Measurements from ENCODE around the gene FBL. TPM values are rescaled to one million over a fixed set of nuclear protein-coding genes. Genes with fewer than 3 reads are reported as not detected.
"Not testable (repeated sequence)": the region's sequence is repeated elsewhere in the genome, so short reads cannot be mapped to it uniquely, and the experiment has no call there.

FBL gene
- 52.9 TPM for total RNA-seq
- long read RNA-seq, transcript FBL-201 (9 exons, 1,160 nt) = major isoform, 21 of 33 reads
- long read RNA-seq, partial matches to known transcripts = 8 of 33 reads
- long read RNA-seq, other reads (novel, unspliced or antisense) = 4 of 33 reads

DNA sequence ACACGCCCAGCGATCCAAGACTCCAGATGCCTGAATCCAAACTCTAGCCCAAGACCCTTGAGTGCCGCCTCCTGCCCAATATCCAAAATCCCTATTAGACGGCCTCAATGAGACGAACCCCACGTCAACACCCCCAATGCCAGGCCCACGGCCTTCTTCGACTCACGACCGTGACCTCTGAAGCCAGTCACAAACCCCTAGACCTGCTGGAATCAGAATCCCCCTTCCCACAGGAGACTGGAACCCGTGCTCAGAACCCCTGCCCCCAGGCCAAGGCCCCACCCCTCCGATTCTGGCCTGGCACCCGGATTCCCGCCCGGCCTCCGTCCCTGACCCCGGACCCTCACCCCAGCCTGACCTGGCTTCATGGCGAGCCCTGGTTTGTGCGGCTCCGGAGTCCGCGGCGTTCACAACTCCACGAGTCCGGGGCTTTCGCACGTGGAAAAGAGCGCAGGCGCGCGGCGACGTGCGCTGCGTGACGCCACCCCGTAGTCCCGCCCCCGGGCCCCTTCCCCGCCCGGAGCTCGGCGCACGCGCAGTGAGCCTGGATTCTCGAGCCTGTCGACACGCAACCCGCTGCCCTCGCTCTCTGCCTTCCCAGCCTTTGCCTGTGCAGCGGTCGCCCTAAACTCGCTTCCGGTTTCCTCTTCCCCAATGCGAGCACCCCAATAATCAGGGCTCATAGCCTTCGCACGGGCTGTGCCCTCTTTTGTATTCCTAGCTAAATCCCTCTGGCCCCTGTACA lies at the start of gene FBL:
Gene FBL (minus strand): TSS at position 447 of the 745 bp plus-strand sequence. CDS start 79 bp downstream, at position 368.
- DNase-seq = peak; percentile 98
- ATAC-seq (ENCODE audit: poor library complexity) = peak; percentile 99
- intact Hi-C loops (cut with DNase I) = no loop called here

GRCh38 chr19:39895096-39895495 lies 48.9 kb upstream of the FBL start:
- ATAC-seq (ENCODE audit: poor library complexity); DNase-seq; intact Hi-C loops (cut with DNase I): not testable (repeated sequence)

DNA sequence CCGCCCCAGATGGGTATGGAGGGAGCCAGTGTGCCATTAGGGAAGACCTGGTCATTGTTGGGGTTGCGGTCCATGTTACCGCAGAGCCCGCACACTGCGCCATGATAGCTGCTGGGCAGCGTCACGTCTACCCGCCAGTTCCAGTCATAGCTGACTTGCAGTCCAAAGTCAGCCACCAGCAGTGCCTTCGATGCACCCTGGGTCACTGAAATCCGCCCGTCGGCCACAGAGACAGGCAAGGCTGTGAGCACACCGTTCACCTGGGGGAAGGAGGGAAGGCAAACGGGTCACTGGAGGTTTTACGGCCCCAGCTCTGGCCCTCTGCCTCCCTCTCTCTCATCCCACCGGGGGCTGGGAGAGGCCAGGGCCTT lies 48.0 kb upstream of the FBL start:
- DNase-seq; intact Hi-C loops (cut with DNase I); ATAC-seq (ENCODE audit: poor library complexity): not testable (repeated sequence)

- intact Hi-C loops (cut with DNase I); ATAC-seq (ENCODE audit: poor library complexity); DNase-seq: not testable (repeated sequence)
Observed at GRCh38 chr19:39893366-39894235, 47.4 kb upstream of the FBL start.

GRCh38 chr19:39892506-39892902 lies 46.3 kb upstream of the FBL start:
- ATAC-seq (ENCODE audit: poor library complexity); DNase-seq; intact Hi-C loops (cut with DNase I): not testable (repeated sequence)

- peak; percentile 42 for ATAC-seq (ENCODE audit: poor library complexity)
- intact Hi-C loops (cut with DNase I); DNase-seq: not testable (repeated sequence)
Observed at GRCh38 chr19:39891660-39892505, 45.7 kb upstream of the FBL start.

DNA sequence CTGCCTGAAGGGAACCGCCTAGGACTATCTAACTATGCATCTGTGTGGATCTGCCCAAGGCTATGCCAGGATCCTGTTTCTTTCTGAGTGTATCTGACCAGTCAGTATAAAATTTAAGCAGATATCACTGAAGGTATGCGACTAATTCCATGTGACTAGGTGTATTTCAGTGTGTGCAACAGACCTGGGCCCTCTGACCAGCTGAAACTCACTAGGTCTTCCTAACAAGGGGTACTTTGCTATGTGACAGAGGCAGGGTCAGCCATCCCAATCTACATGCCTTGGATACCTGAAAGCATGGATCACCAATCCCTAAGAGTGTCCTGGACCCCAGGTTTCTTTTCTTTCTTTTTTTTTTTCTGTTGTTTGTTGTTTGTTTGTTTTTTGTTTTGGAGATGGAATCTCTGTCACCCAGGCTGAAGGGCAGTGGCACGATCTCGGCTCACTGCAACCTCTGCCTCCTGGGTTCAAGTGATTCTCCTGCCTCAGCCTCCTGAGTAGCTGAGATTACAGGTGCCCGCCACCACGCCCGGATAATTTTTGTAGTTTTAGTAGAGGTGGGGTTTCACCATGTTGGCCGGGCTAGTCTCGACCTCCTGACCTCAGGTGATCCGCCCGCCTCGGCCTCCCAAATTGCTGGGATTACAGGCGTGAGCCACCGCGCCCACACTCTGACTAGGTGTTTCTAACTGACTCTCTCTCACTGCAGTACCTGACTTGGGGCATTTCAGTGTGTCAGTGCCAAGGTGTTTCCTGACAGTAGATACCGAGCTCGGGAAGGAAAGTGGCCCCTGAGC lies 44.8 kb upstream of the FBL start:
- no peak for ATAC-seq (ENCODE audit: poor library complexity)
- intact Hi-C loops (cut with DNase I) = no loop called here
- DNase-seq = no peak

DNA sequence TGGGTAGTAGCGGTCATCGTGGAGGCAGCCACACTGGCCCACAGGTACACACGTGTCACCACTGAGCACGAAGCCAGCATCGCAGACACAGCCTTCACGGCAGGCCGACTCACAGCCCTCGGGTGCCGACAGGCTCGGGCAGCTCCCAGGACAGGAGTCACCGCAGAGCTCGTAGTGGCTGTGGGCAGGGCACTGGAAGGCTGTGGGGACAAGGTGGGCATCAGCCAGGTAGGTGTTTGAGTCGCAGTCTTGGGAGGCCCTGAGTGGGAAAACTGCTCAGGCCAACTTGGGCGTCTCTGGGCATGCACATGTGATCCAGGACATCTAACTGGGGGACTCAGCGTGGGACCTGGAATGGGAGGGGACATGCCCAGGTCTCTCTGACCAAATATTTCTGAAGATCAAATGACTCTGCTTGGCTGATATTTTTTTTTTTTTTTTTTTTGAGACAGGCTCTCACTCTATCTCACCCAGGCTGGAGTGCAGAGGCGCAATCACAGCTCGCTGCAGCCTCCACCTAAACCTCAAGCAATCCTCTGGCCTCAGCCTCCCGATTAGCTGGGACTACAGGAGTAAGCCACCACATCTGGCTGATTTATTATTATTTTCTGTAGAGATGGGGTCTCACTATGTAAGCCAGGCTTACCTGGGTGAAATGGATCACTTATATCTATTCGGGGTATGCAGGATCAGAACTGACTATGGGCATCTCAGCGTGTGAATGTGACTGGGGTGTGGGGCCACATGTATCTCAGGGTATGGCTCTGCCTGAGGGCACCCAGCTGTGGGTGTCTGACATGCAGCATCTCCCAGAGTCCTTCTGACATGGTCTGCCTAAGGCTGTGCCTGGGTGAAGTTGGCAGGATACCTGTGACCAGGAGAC lies 43.9 kb upstream of the FBL start:
- ATAC-seq (ENCODE audit: poor library complexity); intact Hi-C loops (cut with DNase I); DNase-seq: not testable (repeated sequence)

DNA sequence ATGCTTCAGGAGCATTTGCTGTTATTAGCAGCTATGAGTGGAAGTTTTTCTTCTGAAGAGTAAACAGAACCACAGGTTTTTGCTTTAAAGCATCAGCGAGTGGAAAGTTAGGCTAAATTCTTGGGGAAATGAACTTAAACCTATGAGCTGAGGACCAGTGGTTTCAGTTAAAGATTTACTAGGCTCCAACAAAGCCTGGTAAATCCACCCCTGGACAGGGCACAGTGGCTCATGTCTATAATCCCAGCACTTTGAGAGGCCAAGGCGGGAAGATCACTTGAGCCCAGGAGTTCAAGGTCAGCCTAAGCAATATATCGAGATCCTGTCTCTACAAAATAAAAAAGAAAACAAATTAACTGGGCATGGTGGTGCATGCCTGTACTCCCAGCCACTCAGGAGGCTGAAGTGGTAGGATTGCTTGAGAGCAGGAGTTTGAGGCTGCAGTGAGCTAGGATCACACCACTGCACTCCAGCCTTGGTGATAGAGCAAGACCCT lies 41.3 kb upstream of the FBL start:
- intact Hi-C loops (cut with DNase I); ATAC-seq (ENCODE audit: poor library complexity): not testable (repeated sequence)

GRCh38 chr19:39885821-39886554 lies 39.8 kb upstream of the FBL start:
- intact Hi-C loops (cut with DNase I); DNase-seq; ATAC-seq (ENCODE audit: poor library complexity): not testable (repeated sequence)

More for the DNA sequence above, 41.3 kb upstream of the FBL start:
- not testable (repeated sequence) for DNase-seq

- ATAC-seq (ENCODE audit: poor library complexity) = not testable (repeated sequence)
Observed at GRCh38 chr19:39884721-39885120, 38.5 kb upstream of the FBL start.

DNA sequence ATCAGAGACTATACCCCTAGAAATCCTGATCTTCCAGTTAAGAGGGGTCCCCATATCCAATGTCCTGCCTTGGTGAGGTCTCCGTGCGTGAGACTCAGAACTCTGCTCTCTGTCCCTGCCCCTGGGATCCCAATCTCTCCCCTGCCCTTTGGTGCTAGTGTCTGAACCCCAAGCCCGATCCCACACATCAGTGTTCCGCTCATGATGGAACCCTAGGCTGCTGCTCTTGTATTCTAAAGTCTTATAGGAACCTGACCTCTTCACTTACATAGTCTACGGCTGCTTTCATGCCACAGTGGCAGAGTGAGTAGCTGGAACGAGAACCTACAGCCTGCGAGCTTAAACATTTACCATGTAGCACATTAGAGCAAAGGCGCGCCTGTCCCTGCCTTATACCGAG lies 36.5 kb upstream of the FBL start:
- DNase-seq; ATAC-seq (ENCODE audit: poor library complexity); intact Hi-C loops (cut with DNase I): not testable (repeated sequence)

More at GRCh38 chr19:39884721-39885120, 38.5 kb upstream of the FBL start:
- DNase-seq; intact Hi-C loops (cut with DNase I): not testable (repeated sequence)

GRCh38 chr19:39881495-39882110 lies 35.4 kb upstream of the FBL start:
- intact Hi-C loops (cut with DNase I); DNase-seq: not testable (repeated sequence)
- peak; percentile 51 for ATAC-seq (ENCODE audit: poor library complexity)

DNA sequence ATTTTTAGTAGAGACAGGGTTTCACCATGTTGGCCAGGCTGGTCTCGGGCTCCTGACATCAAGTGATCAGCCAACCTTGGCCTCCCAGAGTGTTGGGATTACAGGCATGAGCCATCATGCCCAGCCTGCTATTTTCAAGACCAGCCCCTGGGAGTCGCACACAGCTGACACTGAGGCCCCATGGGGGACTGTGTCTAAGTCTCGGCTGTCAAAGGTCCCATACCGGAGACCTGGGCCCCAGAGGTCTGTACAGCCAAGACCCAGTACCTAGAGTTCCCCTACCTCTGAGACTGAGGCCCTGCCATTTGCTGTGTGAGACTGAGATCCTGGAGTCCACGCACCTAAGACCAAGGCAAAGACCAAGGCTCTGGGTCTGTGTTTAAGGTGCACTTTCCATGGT lies 34.1 kb upstream of the FBL start:
- ATAC-seq (ENCODE audit: poor library complexity); DNase-seq; intact Hi-C loops (cut with DNase I): not testable (repeated sequence)

GRCh38 chr19:39879796-39880195 lies 33.6 kb upstream of the FBL start:
- ATAC-seq (ENCODE audit: poor library complexity); DNase-seq; intact Hi-C loops (cut with DNase I): not testable (repeated sequence)

Measured in Right ventricle myocardium superior (tissue), 1 donor.